ENCODE data around the gene PILRA.

PILRA gene

GRCh38 chr7:100400656-100401055 lies 27.4 kb downstream of the PILRA start:
- Mint-ChIP-seq H3K27ac (no peak overlapping the region), H3K27me3 (peaks cover 6% of the 10 kb centered on the region), H3K9me3 (no peaks in the 10 kb centered on the region), H3K4me3 (no peak overlapping the region), H3K4me1 (peaks cover 26% of the 10 kb centered on the region), H3K36me3 (ENCODE audit: low read depth) (no peaks in the 10 kb centered on the region)
- ATAC-seq (no peak), DNase-seq (peak; percentile 10)

GRCh38 chr7:100401811-100402210 lies 28.5 kb downstream of the PILRA start:
- Mint-ChIP-seq H3K4me1 (peaks cover 18% of the 10 kb centered on the region), H3K9me3 (no peaks in the 10 kb centered on the region), H3K36me3 (ENCODE audit: low read depth) (no peaks in the 10 kb centered on the region), H3K4me3 (no peak overlapping the region), H3K27ac (no peak overlapping the region), H3K27me3 (peaks cover 6% of the 10 kb centered on the region)
- no peak for ATAC-seq
- DNase-seq, result no peak

- Mint-ChIP-seq H3K4me1 (peaks cover 14% of the 10 kb centered on the region), H3K27me3 (peaks cover 6% of the 10 kb centered on the region), H3K27ac (no peak overlapping the region), H3K4me3 (no peak overlapping the region), H3K9me3 (no peaks in the 10 kb centered on the region), H3K36me3 (ENCODE audit: low read depth) (no peaks in the 10 kb centered on the region)
- ATAC-seq (no peak), DNase-seq (no peak)
These were observed 29.0 kb downstream of the PILRA start for GRCh38 chr7:100402241-100402640.

GRCh38 chr7:100406767-100407166 lies 33.5 kb downstream of the PILRA start:
- H3K27ac Mint-ChIP-seq, result no peak overlapping the region
- DNase-seq (no peak), ATAC-seq (no peak)
- no peaks in the 10 kb centered on the region for H3K27me3 Mint-ChIP-seq
- H3K4me3 Mint-ChIP-seq, result no peak overlapping the region
- H3K9me3 Mint-ChIP-seq, result no peaks in the 10 kb centered on the region
- peaks cover 3% of the 10 kb centered on the region for H3K4me1 Mint-ChIP-seq
- H3K36me3 Mint-ChIP-seq (ENCODE audit: low read depth), result no peaks in the 10 kb centered on the region

DNA sequence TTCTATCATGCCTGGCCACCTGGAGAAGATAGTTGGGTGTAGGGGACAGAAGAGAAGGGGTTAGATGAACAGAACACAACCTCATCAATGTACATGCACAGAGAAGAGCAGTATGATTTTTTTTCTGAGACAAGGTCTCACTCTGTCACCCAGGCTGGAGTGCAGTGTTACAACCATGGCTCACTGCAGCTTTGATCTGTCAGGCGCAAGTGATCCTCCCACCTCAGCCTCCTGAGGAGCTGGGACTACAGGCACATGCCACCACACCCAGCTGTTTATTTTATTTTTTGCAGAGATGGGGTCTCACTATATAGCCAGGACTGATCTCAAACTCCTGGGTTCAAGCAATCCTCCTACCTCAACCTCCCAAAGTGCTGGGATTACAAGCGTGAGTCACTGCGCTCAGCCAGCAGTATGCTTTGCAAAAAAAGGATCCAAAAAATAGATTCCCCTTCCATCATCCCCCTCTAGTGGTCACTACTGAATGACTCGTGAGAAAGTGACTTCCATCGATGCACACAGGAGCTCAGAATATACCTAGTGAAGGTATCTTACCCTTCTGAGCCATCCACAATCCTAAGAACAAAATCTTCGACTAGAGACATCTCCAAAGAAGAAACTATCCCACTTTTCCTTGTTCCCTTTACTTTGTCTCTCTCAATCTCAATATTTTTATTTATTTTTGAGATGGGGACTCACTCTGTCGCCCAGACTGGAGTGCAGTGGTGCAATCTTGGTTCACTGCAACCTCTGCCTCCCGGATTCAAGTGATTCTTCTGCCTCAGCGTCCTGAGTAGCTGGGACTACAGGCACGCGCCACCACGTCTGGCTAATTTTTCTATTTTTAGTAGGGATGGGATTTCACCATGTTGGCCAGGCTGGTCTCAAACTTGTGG lies 34.2 kb downstream of the PILRA start:
- no peaks in the 10 kb centered on the region for H3K27me3 Mint-ChIP-seq
- peaks cover 3% of the 10 kb centered on the region for H3K4me1 Mint-ChIP-seq
- ATAC-seq, result peak; percentile 81
- no peak for DNase-seq
- no peaks in the 10 kb centered on the region for H3K36me3 Mint-ChIP-seq (ENCODE audit: low read depth)
- H3K4me3 Mint-ChIP-seq, result no peak overlapping the region
- H3K9me3 Mint-ChIP-seq, result no peaks in the 10 kb centered on the region
- no peak overlapping the region for H3K27ac Mint-ChIP-seq

- H3K4me3 Mint-ChIP-seq, result no peak overlapping the region
- ATAC-seq, result no peak
- H3K9me3 Mint-ChIP-seq, result no peaks in the 10 kb centered on the region
- H3K4me1 Mint-ChIP-seq, result peaks cover 4% of the 10 kb centered on the region
- H3K27me3 Mint-ChIP-seq, result no peaks in the 10 kb centered on the region
- no peak overlapping the region for H3K27ac Mint-ChIP-seq
- DNase-seq, result no peak
- H3K36me3 Mint-ChIP-seq (ENCODE audit: low read depth), result no peaks in the 10 kb centered on the region
These were observed 37.8 kb downstream of the PILRA start for GRCh38 chr7:100411101-100411500.

GRCh38 chr7:100413346-100413745 lies 40.1 kb downstream of the PILRA start:
- Mint-ChIP-seq H3K4me1 (peaks cover 2% of the 10 kb centered on the region), H3K9me3 (no peaks in the 10 kb centered on the region), H3K36me3 (ENCODE audit: low read depth) (no peaks in the 10 kb centered on the region), H3K27ac (no peak overlapping the region), H3K4me3 (no peak overlapping the region), H3K27me3 (no peaks in the 10 kb centered on the region)
- no peak for ATAC-seq
- DNase-seq, result no peak

- H3K36me3 Mint-ChIP-seq (ENCODE audit: low read depth), result no peaks in the 10 kb centered on the region
- no peak overlapping the region for H3K27ac Mint-ChIP-seq
- ATAC-seq (no peak), DNase-seq (no peak)
- H3K27me3 Mint-ChIP-seq, result no peaks in the 10 kb centered on the region
- peaks cover 2% of the 10 kb centered on the region for H3K4me1 Mint-ChIP-seq
- H3K9me3 Mint-ChIP-seq, result no peaks in the 10 kb centered on the region
- H3K4me3 Mint-ChIP-seq, result no peak overlapping the region
These were observed 40.6 kb downstream of the PILRA start for GRCh38 chr7:100413889-100414288.

DNA sequence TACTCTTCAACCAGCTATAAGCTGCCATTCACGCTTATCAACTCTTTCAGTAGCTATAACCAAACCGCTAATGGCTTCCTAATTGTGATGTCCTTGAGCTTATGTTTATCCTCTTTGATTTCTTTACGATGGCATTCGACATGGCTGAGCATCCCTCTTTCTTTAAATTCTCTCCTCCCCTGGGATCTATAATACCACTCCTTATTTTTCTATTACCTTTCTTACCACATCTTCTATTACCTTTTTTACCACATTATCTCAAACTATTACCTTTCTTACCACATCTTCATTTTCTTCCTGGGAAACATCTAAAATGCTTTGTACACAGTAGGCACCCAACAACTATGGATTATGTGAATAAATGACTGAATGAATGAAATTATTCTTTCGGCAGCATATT lies 42.2 kb downstream of the PILRA start:
- no peak for ATAC-seq
- Mint-ChIP-seq H3K4me1 (peaks cover 2% of the 10 kb centered on the region), H3K9me3 (no peaks in the 10 kb centered on the region), H3K36me3 (ENCODE audit: low read depth) (no peaks in the 10 kb centered on the region), H3K4me3 (no peak overlapping the region), H3K27ac (no peak overlapping the region), H3K27me3 (no peaks in the 10 kb centered on the region)
- DNase-seq, result no peak

DNA sequence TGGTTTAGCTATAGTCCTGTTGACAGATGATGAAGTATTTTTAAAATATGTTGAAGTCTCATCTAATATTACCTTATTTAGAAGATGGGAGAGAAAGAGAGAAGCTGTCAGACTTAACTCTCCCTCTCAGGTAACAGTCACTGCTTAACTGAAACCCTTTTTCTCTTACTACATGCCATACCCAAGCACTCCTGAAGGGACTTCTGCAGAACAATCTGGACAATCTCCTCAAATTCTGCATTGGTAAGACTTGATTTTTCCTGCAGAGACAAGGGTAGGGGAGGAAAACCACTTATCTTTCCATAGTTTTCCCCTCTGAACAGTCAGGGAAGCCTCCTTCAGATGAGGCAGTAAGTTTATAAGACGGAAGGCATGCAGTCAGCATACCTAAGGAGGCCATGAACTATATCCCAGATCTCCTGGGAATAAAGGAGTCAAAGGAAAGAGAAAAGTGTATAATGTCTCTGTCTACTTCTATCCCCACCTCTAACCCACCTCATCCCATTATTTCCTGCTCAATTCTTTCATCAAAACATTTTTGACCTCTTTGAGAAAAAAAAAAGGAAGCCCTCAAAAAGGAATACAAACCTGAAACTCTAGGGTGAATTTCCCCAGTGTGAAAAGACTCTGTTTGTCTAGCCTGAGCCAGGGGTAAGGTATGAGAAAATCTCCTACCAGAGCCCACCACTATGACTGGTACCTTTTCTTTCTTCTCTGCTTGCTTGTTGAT lies 45.8 kb downstream of the PILRA start:
- no peaks in the 10 kb centered on the region for H3K36me3 Mint-ChIP-seq (ENCODE audit: low read depth)
- no peak overlapping the region for H3K4me3 Mint-ChIP-seq
- no peak overlapping the region for H3K27ac Mint-ChIP-seq
- DNase-seq (no peak), ATAC-seq (no peak)
- H3K27me3 Mint-ChIP-seq, result no peaks in the 10 kb centered on the region
- H3K4me1 Mint-ChIP-seq, result no peaks in the 10 kb centered on the region
- H3K9me3 Mint-ChIP-seq, result no peaks in the 10 kb centered on the region

DNA sequence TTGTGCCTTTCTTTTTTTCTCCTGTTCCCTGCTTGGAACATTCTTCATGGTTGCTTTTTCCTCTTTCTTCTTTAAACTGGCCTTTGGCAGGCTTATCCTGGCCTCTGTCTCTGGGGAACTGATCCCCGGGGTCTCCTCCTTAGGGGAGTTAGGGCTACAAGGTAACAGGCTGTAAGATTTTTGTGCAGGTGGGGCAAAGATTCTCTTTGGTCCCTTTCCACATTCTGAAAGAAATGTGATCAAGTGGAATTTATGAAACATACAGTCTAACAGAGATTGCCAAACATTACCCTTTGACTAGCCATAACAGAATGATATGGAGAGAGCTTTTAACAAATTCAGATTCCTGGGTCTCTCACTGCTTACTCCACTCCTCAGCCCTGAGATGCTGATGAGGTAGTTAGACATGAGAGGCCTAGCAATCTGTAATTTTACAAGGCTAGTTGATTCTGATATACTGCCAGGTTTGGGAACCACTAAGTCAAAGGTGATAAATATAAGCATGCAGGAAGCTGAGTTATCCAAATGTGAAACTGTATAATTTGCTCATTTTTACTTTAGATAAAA lies 46.5 kb downstream of the PILRA start:
- no peaks in the 10 kb centered on the region for H3K9me3 Mint-ChIP-seq
- no peaks in the 10 kb centered on the region for H3K36me3 Mint-ChIP-seq (ENCODE audit: low read depth)
- ATAC-seq, result no peak
- H3K4me1 Mint-ChIP-seq, result no peaks in the 10 kb centered on the region
- no peaks in the 10 kb centered on the region for H3K27me3 Mint-ChIP-seq
- H3K27ac Mint-ChIP-seq, result no peak overlapping the region
- no peak overlapping the region for H3K4me3 Mint-ChIP-seq
- DNase-seq, result no peak

DNA sequence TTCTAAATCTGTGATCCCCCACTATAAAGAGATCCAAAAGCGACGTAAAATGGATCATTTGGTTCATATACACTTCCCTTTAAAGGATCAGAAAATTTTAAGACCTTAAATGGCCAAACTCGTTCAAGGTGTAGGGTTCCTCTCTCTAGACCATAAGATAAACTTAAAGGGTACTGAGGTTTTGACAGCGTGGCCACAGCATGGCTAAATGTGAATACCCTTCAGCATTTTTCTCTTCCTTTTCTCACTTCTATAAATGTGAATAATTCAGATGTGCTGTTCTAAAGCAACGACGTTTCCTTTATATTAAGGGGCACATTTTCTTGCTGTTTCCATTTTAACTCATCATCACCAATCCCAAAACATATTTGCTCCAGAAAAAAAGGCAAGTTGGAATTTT lies 50.0 kb downstream of the PILRA start:
- Mint-ChIP-seq H3K27ac (no peak overlapping the region), H3K36me3 (ENCODE audit: low read depth) (peaks cover 4% of the 10 kb centered on the region), H3K4me1 (peaks cover 5% of the 10 kb centered on the region), H3K9me3 (no peaks in the 10 kb centered on the region), H3K4me3 (no peak overlapping the region), H3K27me3 (no peaks in the 10 kb centered on the region)
- DNase-seq (no peak), ATAC-seq (no peak)

DNA sequence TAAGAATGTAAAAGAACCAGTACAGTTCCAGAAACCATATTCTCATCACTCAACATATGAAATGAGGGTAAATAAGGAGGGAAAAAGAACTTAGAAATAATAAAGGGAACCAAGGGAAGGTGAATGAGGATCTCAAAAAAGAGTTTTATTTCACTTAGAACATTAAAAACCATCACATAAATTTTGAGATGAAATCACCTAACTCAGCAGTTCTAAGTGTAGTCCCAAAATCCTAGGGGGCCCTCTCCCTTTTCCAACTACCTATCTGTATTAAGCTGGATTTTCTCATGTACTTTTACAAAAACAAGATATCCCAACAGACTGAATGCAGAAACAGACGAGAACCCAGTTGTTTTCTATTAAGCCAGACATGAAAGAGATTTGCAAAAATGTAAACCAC lies 52.1 kb downstream of the PILRA start:
- H3K27me3 Mint-ChIP-seq, result peaks cover 10% of the 10 kb centered on the region
- H3K9me3 Mint-ChIP-seq, result peaks cover 5% of the 10 kb centered on the region
- peaks cover 13% of the 10 kb centered on the region for H3K36me3 Mint-ChIP-seq (ENCODE audit: low read depth)
- no peak for ATAC-seq
- no peak for DNase-seq
- no peak overlapping the region for H3K4me3 Mint-ChIP-seq
- H3K27ac Mint-ChIP-seq, result no peak overlapping the region
- H3K4me1 Mint-ChIP-seq, result peaks cover 20% of the 10 kb centered on the region

DNA sequence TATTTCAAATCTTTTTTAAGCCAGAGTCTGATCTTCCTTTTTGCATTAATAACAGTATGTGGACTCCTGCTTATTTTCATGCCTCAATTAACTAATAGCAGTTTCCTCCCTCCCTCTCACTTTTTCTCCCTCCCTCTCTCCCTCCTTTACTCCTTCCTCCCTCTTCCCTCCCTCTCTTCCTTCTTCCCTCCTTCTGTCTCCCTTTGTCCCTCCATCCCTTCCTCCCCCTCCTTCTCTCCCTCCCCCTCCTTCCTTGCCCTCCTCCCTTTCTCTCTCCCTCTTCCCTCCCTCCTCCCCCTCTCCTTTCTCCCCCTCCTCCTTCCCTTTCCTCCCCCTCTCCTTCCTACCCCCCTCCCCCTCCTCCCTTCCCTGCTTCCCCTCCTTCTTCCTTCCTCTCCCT lies 53.2 kb downstream of the PILRA start:
- Mint-ChIP-seq H3K27me3 (peaks cover 10% of the 10 kb centered on the region), H3K9me3 (peaks cover 5% of the 10 kb centered on the region), H3K36me3 (ENCODE audit: low read depth) (peaks cover 20% of the 10 kb centered on the region), H3K4me3 (no peak overlapping the region), H3K27ac (no peak overlapping the region), H3K4me1 (peaks cover 27% of the 10 kb centered on the region)
- ATAC-seq (no peak), DNase-seq (no peak)

DNA sequence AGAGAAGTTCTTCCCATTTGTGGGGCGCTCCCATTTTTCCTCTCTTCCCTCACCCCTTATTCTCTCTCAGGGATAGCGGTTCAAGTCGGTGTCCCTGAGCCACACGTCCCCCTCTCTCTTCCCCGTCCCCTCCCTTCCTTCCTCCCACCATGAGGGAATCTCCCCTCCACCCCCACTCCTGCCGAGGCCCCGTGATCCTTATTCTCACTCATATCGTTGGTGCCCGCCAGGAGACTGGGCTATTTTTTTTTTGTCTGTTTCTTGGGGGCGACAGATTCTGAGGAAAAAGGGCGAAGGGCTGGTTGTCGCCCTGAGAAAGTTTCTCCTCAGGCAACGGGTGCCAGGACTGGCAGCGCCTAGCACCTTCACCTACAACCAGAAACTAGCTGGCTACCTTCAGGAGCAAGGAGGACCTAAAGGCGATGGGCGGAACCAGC lies 54.5 kb downstream of the PILRA start:
- ATAC-seq, result no peak
- H3K27me3 Mint-ChIP-seq, result peaks cover 10% of the 10 kb centered on the region
- peaks cover 33% of the 10 kb centered on the region for H3K36me3 Mint-ChIP-seq (ENCODE audit: low read depth)
- peak overlapping the region; percentile 100 for H3K27ac Mint-ChIP-seq
- H3K9me3 Mint-ChIP-seq, result peaks cover 5% of the 10 kb centered on the region
- peaks cover 40% of the 10 kb centered on the region for H3K4me1 Mint-ChIP-seq
- no peak for DNase-seq
- peak overlapping the region; percentile 99 for H3K4me3 Mint-ChIP-seq
